HepG2 (cell line): ENCODE measurements around the gene TCERG1L. TPM values are rescaled to one million over a fixed set of nuclear protein-coding genes. Genes with fewer than 3 reads are reported as not detected.

Experiments
- ZBTB20 ChIP-seq: sonication (generic); formaldehyde crosslinking; IDR thresholded peaks from 2 replicates; pipeline ENCODE4 v1.8.1; 2023; ENCODE audit warnings: missing genetic modification reagents, low read depth, mild to moderate bottlenecking, borderline replicate concordance
- ZNF782 ChIP-seq: sonication (generic); formaldehyde crosslinking; IDR thresholded peaks from 2 replicates; pipeline ENCODE4 v1.4.0; 2020; ENCODE audit warnings: missing genetic modification reagents, mild to moderate bottlenecking, borderline replicate concordance
- polyA plus RNA-seq, 8 experiments: library from polyadenylated mRNA; depleted of rRNA in 3 of 8; stranded (reverse) in 7 of 8; unstranded in 1 of 8; fragments of >200 nt; fragmentation: Illumina TruSeq in 4 of 8; extraction: Trizol in 4 of 8; gene quantifications; 2 replicates each; pipeline versions ENCODE4 v1.2.1 to v1.2.3, GENCODE V29; 2011 to 2016; ENCODE audit warnings: low read depth in 4 of 8, missing spikeins in 1 of 8, mixed read lengths in 1 of 8; ENCODE audit not compliant: insufficient read depth in 1 of 8
- total RNA-seq, 5 experiments: library from RNA; depleted of rRNA; stranded (reverse); fragments of >200 nt; fragmentation: Illumina TruSeq; extraction: Trizol; gene quantifications; 2 replicates each; pipeline ENCODE4 v1.2.3, GENCODE V29; 2016; ENCODE audit warnings: low read depth in 1 of 5
- TF ChIP-seq, protein P1 (sequence below): sonication (generic); formaldehyde crosslinking; IDR thresholded peaks from 2 replicates; pipeline ENCODE4 v1.5.0; 2020; ENCODE audit warnings: mild to moderate bottlenecking, missing genetic modification reagents
- TF ChIP-seq, protein P2 (sequence below): sonication (generic); formaldehyde crosslinking; IDR thresholded peaks from 2 replicates; pipeline ENCODE4 v1.4.0; 2020; ENCODE audit warnings: mild to moderate bottlenecking, missing genetic modification reagents, borderline replicate concordance
- TF ChIP-seq, protein P3 (sequence below): sonication (generic); formaldehyde crosslinking; IDR thresholded peaks from 2 replicates; pipeline ENCODE4 v1.5.1; 2020; ENCODE audit warnings: missing genetic modification reagents, mild to moderate bottlenecking, borderline replicate concordance

Gene TCERG1L
- total and polyA plus RNA-seq, 2 of the 13 experiments (the other 11 are each of a cell fraction or from before 2014, with no cell fraction given), result not detected

DNA sequence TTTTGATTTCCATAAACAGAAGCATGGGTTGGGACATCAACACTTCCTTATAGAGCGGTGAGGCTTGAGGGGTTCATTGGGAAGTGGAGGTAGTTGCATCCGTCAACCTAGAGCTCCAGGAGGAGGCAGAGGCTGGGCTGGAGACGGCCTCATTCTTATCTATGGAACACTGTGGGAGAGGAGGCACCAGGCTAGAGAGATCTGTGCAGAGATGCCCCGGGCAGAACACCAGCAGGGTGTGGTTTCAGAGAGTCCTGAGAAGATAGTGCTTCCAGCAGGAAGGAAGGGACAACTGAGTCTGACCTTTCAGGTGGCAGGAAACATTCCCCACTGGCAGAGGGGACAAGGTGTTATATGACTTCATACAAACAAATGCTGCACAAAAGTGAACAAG, 56.7 kb downstream of the TCERG1L start (continued):
- TF ChIP-seq, protein P1, sequence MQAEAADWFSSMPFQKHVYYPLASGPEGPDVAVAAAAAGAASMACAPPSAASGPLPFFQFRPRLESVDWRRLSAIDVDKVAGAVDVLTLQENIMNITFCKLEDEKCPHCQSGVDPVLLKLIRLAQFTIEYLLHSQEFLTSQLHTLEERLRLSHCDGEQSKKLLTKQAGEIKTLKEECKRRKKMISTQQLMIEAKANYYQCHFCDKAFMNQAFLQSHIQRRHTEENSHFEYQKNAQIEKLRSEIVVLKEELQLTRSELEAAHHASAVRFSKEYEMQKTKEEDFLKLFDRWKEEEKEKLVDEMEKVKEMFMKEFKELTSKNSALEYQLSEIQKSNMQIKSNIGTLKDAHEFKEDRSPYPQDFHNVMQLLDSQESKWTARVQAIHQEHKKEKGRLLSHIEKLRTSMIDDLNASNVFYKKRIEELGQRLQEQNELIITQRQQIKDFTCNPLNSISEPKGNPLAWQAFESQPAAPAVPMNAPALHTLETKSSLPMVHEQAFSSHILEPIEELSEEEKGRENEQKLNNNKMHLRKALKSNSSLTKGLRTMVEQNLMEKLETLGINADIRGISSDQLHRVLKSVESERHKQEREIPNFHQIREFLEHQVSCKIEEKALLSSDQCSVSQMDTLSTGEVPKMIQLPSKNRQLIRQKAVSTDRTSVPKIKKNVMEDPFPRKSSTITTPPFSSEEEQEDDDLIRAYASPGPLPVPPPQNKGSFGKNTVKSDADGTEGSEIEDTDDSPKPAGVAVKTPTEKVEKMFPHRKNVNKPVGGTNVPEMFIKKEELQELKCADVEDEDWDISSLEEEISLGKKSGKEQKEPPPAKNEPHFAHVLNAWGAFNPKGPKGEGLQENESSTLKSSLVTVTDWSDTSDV (CRISPR knock-in tag), result no peak
- TF ChIP-seq, protein P2, sequence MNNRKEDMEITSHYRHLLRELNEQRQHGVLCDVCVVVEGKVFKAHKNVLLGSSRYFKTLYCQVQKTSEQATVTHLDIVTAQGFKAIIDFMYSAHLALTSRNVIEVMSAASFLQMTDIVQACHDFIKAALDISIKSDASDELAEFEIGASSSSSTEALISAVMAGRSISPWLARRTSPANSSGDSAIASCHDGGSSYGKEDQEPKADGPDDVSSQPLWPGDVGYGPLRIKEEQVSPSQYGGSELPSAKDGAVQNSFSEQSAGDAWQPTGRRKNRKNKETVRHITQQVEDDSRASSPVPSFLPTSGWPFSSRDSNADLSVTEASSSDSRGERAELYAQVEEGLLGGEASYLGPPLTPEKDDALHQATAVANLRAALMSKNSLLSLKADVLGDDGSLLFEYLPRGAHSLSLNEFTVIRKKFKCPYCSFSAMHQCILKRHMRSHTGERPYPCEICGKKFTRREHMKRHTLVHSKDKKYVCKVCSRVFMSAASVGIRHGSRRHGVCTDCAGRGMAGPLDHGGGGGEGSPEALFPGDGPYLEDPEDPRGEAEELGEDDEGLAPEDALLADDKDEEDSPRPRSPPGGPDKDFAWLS (CRISPR knock-in tag), result no peak
- TF ChIP-seq, protein P3, sequence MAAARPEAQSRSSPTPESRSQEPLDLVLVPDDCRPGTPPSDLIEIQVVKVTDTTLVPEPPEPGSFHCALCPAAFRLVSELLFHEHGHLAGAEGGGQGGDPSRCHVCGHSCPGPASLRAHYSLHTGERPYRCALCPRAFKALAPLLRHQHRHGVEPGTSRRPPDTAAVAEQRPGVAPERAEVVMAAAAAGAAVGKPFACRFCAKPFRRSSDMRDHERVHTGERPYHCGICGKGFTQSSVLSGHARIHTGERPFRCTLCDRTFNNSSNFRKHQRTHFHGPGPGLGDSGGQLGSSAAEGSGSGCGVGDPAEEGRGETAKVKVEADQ (CRISPR knock-in tag), result no peak
- no peak for TF ChIP-seq ZNF782 (CRISPR knock-in tag)
- no peak for TF ChIP-seq ZBTB20 (CRISPR knock-in tag)
- TF ChIP-seq, all 625 proteins: peak for 0
